Right lobe of liver (tissue), 6 donors: ENCODE data around the gene TRIM3. TPM values are rescaled to one million over a fixed set of nuclear protein-coding genes. Genes with fewer than 3 reads are reported as not detected.

Source experiments
- ATAC-seq, 4 donors: fragments of 200-7000 bp; cut with Tn5 transposase; one replicate each; pipeline ENCODE4 v1.9.1; 2020; ENCODE audit warnings: mild to moderate bottlenecking in 4 of 4, moderate library complexity in 4 of 4
- DNase-seq, 3 donors: peaks; one replicate each; pipeline ENCODE4 v3.0.0-alpha.2; 2020
- H3K27ac ChIP-seq, 3 donors: fragments of 200-600 bp; one replicate each; pipeline ENCODE4 v1.8.0; 2022
- H3K27me3 ChIP-seq, 2 donors: fragments of 200-600 bp; one replicate each; pipeline ENCODE4 v1.8.0; 2022
- H3K36me3 ChIP-seq, 4 donors: fragments of 200-600 bp; sonication (generic) in 1 of 4; one replicate each; pipeline versions ENCODE4 v1.5.1 to v1.8.0; 2017 to 2022; ENCODE audit warnings: control low read depth in 1 of 4
- H3K4me1 ChIP-seq, 4 donors: fragments of 200-600 bp; sonication (generic) in 1 of 4; one replicate each; pipeline versions ENCODE4 v1.5.1 to v1.8.0; 2017 to 2022; ENCODE audit warnings: control low read depth in 1 of 4
- H3K4me3 ChIP-seq, 3 donors: fragments of 200-600 bp; one replicate each; pipeline ENCODE4 v1.8.0; 2022
- H3K9me3 ChIP-seq, 4 donors: fragments of 200-600 bp; sonication (generic) in 1 of 4; one replicate each; pipeline versions ENCODE4 v1.5.1 to v1.8.0; 2017 to 2022; ENCODE audit warnings: control low read depth in 1 of 4
- CTCF ChIP-seq, 4 donors: fragments of 200-600 bp in 3 of 4; fragments of 450-650 bp in 1 of 4; IDR thresholded peaks; one replicate each; pipeline versions ENCODE4 v1.5.1 to v1.8.0; 2016 to 2022; ENCODE audit warnings: antibody characterized with exemption in 4 of 4, mild to moderate bottlenecking in 2 of 4
- POLR2A ChIP-seq: fragments of 450-650 bp; IDR thresholded peaks from one replicate; pipeline ENCODE4 v1.6.1; 2017; ENCODE audit warnings: antibody characterized with exemption, mild to moderate bottlenecking
- WGBS: methylation state at CpG from one replicate; pipeline ENCODE4 v1.1.6; 2018; ENCODE audit warnings: low coverage, low lambda C conversion rate; ENCODE audit not compliant: insufficient coverage; ENCODE audit errors: missing lambda C conversion rate; 5-methylcytosine and 5-hydroxymethylcytosine counted together
- intact Hi-C, 2 donors: fragments of 100-400 bp; cut with DNase I; formaldehyde crosslinking; loops; one replicate each; pipeline versions ENCODE4 v1.11.2 to v1.14.1; 2022
- total RNA-seq, 6 experiments: library from RNA; depleted of rRNA in 2 of 6; stranded (reverse); fragments of >200 nt in 2 of 6; fragmentation: NEBNext Ultra II Directional in 3 of 6; extraction: Animal tissue kit (Norgen Biotek cat#: 25700) in 3 of 6; gene quantifications; one replicate each; pipeline versions ENCODE4 v1.1.0 to v1.2.4, GENCODE V29; 2016 to 2023
- donor health status: DM: no; HTN: yes; CAD: no.
- donor health status: DM: no; HTN: no; CAD: no.
- donor health status: DM: no; HTN: no; CAD: no.
- donor health status: DM: no; HTN: yes; CAD: no.
- donor health status: DM: no; HTN: yes; CAD: no.

The TRIM3 gene
- total RNA-seq, 6 experiments from 2014 or later, result 5.0 to 8.9 (median 6.7) TPM

- DNase-seq (no peak), ATAC-seq (no peak)
- Histone ChIP-seq H3K9me3 (no peaks in the 10 kb centered on the region), H3K27me3 (no peaks in the 10 kb centered on the region), H3K4me3 (no peak overlapping the region), H3K4me1 (peaks cover 0 to 8% (median 3%) of the 10 kb centered on the region in 4 donors), H3K36me3 (no peaks in the 10 kb centered on the region), H3K27ac (no peak overlapping the region)
- intact Hi-C loops, result no loop called here
- TF ChIP-seq POLR2A (no peak), CTCF (IDR thresholded peaks at IDR 0.05) (no peak)
- 92% methylated on average over 3 of the region's 3 CpGs for WGBS
Observed at GRCh38 chr11:6420677-6421076, 53.1 kb downstream of the TRIM3 start.

GRCh38 chr11:6419009-6419631 is 54.6 kb downstream of the TRIM3 start, which contains the start of gene APBB1:
Gene APBB1, minus strand, starts transcription at chr11:6419094. Its CDS starts 7,747 bp downstream, at chr11:6411347.
- 0% methylated on average over 7 of the region's 75 CpGs for WGBS
- peak in 2 of 3 donors; percentile 57 to 65 for DNase-seq
- H3K4me1 ChIP-seq, result peaks cover 0 to 8% (median 3%) of the 10 kb centered on the region in 4 donors
- H3K27me3 ChIP-seq, result no peaks in the 10 kb centered on the region
- H3K9me3 ChIP-seq, result no peaks in the 10 kb centered on the region
- H3K4me3 ChIP-seq, result peak within 1 kb of the TSS; percentile 82 to 91 (median 83)
- H3K36me3 ChIP-seq, result no peaks in the 10 kb centered on the region
- peak; percentile 27 for TF ChIP-seq POLR2A
- peak in 3 of 4 donors; percentile 14 to 15 (median 15) for TF ChIP-seq CTCF (IDR thresholded peaks at IDR 0.05)
- H3K27ac ChIP-seq, result peak within 1 kb of the TSS; percentile 57 to 76 (median 62)
- intact Hi-C loops, result no loop called here
- ATAC-seq, result peak; percentile 79 to 92 (median 84)

- H3K27ac ChIP-seq, result peak overlapping the region; percentile 57 to 76 (median 62)
- no peak for DNase-seq
Observed at GRCh38 chr11:6418557-6419008, 55.2 kb downstream of the TRIM3 start.

GRCh38 chr11:6417907-6418556 is 55.7 kb downstream of the TRIM3 start:
- ATAC-seq (peak in 1 of 4 donors; percentile 25), DNase-seq (no peak)
- 49% methylated on average over 6 of the region's 7 CpGs for WGBS
- Histone ChIP-seq H3K4me1 (peaks cover 0 to 8% (median 3%) of the 10 kb centered on the region in 4 donors), H3K4me3 (peak overlapping the region; percentile 82 to 91 (median 83)), H3K9me3 (no peaks in the 10 kb centered on the region), H3K27ac (peak overlapping the region in 2 of 3 donors; percentile 62 to 76), H3K36me3 (no peaks in the 10 kb centered on the region), H3K27me3 (no peaks in the 10 kb centered on the region)
- intact Hi-C loops, result no loop called here
- no peak for TF ChIP-seq CTCF (IDR thresholded peaks at IDR 0.05)
- TF ChIP-seq POLR2A, result no peak

More at GRCh38 chr11:6418557-6419008, 55.2 kb downstream of the TRIM3 start:
- H3K9me3 ChIP-seq, result no peaks in the 10 kb centered on the region
- intact Hi-C loops, result no loop called here
- H3K36me3 ChIP-seq, result no peaks in the 10 kb centered on the region
- 0% methylated on average over 1 of the region's 38 CpGs for WGBS
- peaks cover 0 to 8% (median 3%) of the 10 kb centered on the region in 4 donors for H3K4me1 ChIP-seq
- TF ChIP-seq POLR2A, result no peak
- TF ChIP-seq CTCF (IDR thresholded peaks at IDR 0.05), result no peak
- H3K4me3 ChIP-seq, result peak overlapping the region; percentile 82 to 91 (median 83)
- H3K27me3 ChIP-seq, result no peaks in the 10 kb centered on the region
- ATAC-seq, result peak; percentile 7 to 17 (median 9)
